PC-3 (cell line): ENCODE results near the gene PFDN4. TPM values are rescaled to one million over a fixed set of nuclear protein-coding genes. Genes with fewer than 3 reads are reported as not detected.

Experiments used
- ATAC-seq: fragments of 200-7000 bp; cut with Tn5 transposase; 2 replicates; pipeline ENCODE4 v1.9.1; 2020; ENCODE audit warnings: mild to moderate bottlenecking, moderate library complexity
- BruUV-seq: library from RNA; stranded (reverse); fragments of 400-500 nt; replicated peaks from 2 replicates; lab custom pipeline; 2021; lab: Mats Ljungman, UMichigan
- CTCF ChIA-PET: fragments of 300-600 bp; sonication (Branson Sonifier 250); formaldehyde crosslinking; loops from one replicate; lab custom pipeline; 2022; ENCODE audit warnings: antibody characterized with exemption; lab: Charles Lee
- POLR2A ChIA-PET: fragments of 300-600 bp; sonication (Branson Sonifier 250); formaldehyde crosslinking; loops from one replicate; lab custom pipeline; 2022; ENCODE audit warnings: antibody characterized with exemption; ENCODE audit not compliant: unreplicated experiment; lab: Charles Lee
- DNase-seq: peaks from one replicate; pipeline ENCODE4 v3.0.0-alpha.2; 2015
- H2AFZ ChIP-seq: fragments of 300-600 bp; sonication (generic); 2 replicates; pipeline ENCODE4 v1.6.0; 2016; ENCODE audit warnings: antibody characterized with exemption, low read length
- H3F3A ChIP-seq: fragments of 300-600 bp; sonication (generic); one replicate; pipeline ENCODE4 v1.6.0; 2017; ENCODE audit warnings: antibody characterized with exemption, low read length, control low read depth, mild to moderate bottlenecking; ENCODE audit not compliant: unreplicated experiment
- H3K27ac ChIP-seq: fragments of 300-600 bp; sonication (generic); 2 replicates; pipeline ENCODE4 v1.5.1; 2016; ENCODE audit warnings: mild to moderate bottlenecking, low read length
- H3K27me3 ChIP-seq: fragments of 300-600 bp; sonication (generic); 2 replicates; pipeline ENCODE4 v1.6.1; 2016; ENCODE audit warnings: low read length, mixed read lengths
- H3K36me3 ChIP-seq: fragments of 300-600 bp; sonication (generic); 2 replicates; pipeline ENCODE4 v1.6.1; 2016; ENCODE audit warnings: low read depth, mixed run types, low read length, mixed read lengths
- H3K4me1 ChIP-seq: fragments of 300-600 bp; sonication (generic); 2 replicates; pipeline ENCODE4 v1.5.1; 2016; ENCODE audit warnings: low read length; ENCODE audit not compliant: insufficient read depth
- H3K4me2 ChIP-seq: fragments of 300-600 bp; sonication (generic); 2 replicates; pipeline ENCODE4 v1.6.0; 2016; ENCODE audit warnings: low read length
- H3K4me3 ChIP-seq: fragments of 300-600 bp; sonication (generic); 2 replicates; pipeline ENCODE4 v1.5.1; 2016; ENCODE audit warnings: mild to moderate bottlenecking, low read length, mixed read lengths
- H3K79me2 ChIP-seq: fragments of 300-600 bp; sonication (generic); 2 replicates; pipeline ENCODE4 v1.6.1; 2017; ENCODE audit warnings: low read length, mixed read lengths
- H3K9ac ChIP-seq: fragments of 300-600 bp; sonication (generic); 2 replicates; pipeline ENCODE4 v1.6.0; 2016; ENCODE audit warnings: mild to moderate bottlenecking, low read length
- H3K9me2 ChIP-seq: fragments of 300-600 bp; sonication (generic); replicated peaks from 2 replicates; pipeline ENCODE4 v1.6.1; 2016; ENCODE audit warnings: mixed run types, low read length, mixed read lengths
- H3K9me3 ChIP-seq: fragments of 300-600 bp; sonication (generic); 2 replicates; pipeline ENCODE4 v1.6.1; 2016; ENCODE audit warnings: low read length, mixed read lengths
- H4K20me1 ChIP-seq: fragments of 300-600 bp; sonication (generic); 2 replicates; pipeline ENCODE4 v1.6.1; 2016; ENCODE audit warnings: low read length, mixed read lengths
- CTCF ChIP-seq: fragments of 300-600 bp; sonication (generic); conservative IDR thresholded peaks from 2 replicates; pipeline ENCODE4 v1.5.1; 2017; ENCODE audit warnings: antibody characterized with exemption, low read depth, mild to moderate bottlenecking, low read length
- EZH2 ChIP-seq: fragments of 300-600 bp; sonication (generic); IDR thresholded peaks from one replicate; pipeline ENCODE4 v1.6.1; 2017; ENCODE audit warnings: antibody characterized with exemption, mild to moderate bottlenecking, low read length; ENCODE audit not compliant: unreplicated experiment
- EZH2phosphoT487 ChIP-seq: fragments of 300-600 bp; sonication (generic); IDR thresholded peaks from 2 replicates; pipeline ENCODE4 v1.6.1; 2018; ENCODE audit warnings: mild to moderate bottlenecking, antibody characterized with exemption, low read length, borderline replicate concordance
- intact Hi-C: fragments of 100-400 bp; cut with micrococcal nuclease; formaldehyde crosslinking; loops from 2 replicates; pipeline ENCODE4 v1.9.0; 2023
- total RNA-seq: library from RNA; depleted of rRNA; stranded (reverse); fragments of >200 nt; gene quantifications from 2 replicates; pipeline ENCODE4 v1.2.3, GENCODE V29; 2014

The PFDN4 gene
- total RNA-seq, 1 experiment from 2014 or later = 122 TPM

GRCh38 chr20:54199283-54199682, 8.6 kb upstream of the PFDN4 start:
- Histone ChIP-seq H3K4me3 (no peak overlapping the region), H3K9ac (no peak overlapping the region), H3K9me3 (no peaks in the 10 kb centered on the region), H3K36me3 (no peaks in the 10 kb centered on the region), H3K4me2 (no peak overlapping the region), H3F3A (no peaks in the 10 kb centered on the region), H4K20me1 (no peaks in the 10 kb centered on the region), H2AFZ (no peak overlapping the region), H3K27ac (no peak overlapping the region), H3K79me2 (no peaks in the 10 kb centered on the region), H3K27me3 (no peaks in the 10 kb centered on the region), H3K9me2 (no peaks in the 10 kb centered on the region), H3K4me1 (peaks cover 18% of the 10 kb centered on the region)
- no TSS peak for BruUV-seq
- ATAC-seq = no peak
- POLR2A ChIA-PET = no interaction called here
- no peak for TF ChIP-seq EZH2
- no peak for TF ChIP-seq EZH2phosphoT487
- no peak for TF ChIP-seq CTCF
- CTCF ChIA-PET = interaction anchor here (0.5 to 1.4 kb wide), 6 partner anchors 8 to 484 kb away, joined by 3 to 6 read pairs (median 4); partner anchors contain the start of gene PFDN4
- intact Hi-C loops = loop anchor here (1.0 to 5.0 kb wide), 3 partner anchors 96 to 257 kb away; no protein-coding TSS in a partner anchor
- DNase-seq = no peak

DNA sequence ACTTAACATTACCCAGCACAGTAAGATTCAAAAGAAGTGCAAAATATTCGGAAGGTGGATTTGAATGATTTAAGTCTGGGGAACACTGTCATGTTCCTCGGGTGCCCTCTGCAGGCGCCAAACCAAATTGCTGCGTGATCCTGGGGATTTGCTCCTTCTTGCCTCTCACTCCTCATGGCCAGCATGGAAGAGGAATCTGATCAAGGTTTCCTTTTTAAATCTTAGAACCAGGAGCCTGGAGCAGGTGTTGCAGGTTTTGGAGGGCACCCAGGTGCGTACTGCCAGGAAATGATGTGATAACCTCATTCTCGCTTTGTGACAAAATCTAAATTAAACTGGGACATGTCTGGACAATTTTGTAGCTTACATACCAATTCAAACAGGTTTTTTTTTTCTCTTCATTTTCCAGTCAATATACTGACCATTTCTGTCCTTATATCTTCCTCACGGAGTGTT, 8.1 kb upstream of the PFDN4 start:
- ATAC-seq (peak; percentile 61), DNase-seq (peak; percentile 95)
- no peaks in the 10 kb centered on the region for H3F3A ChIP-seq
- no peak overlapping the region for H3K9ac ChIP-seq
- intact Hi-C loops = loop anchor here (1.0 to 10.0 kb wide), 4 partner anchors 96 to 625 kb away; no protein-coding TSS in a partner anchor
- no peak for TF ChIP-seq EZH2
- no peak for TF ChIP-seq EZH2phosphoT487
- TF ChIP-seq CTCF = peak; percentile 99
- H3K4me2 ChIP-seq = no peak overlapping the region
- ChIA-PET CTCF (interaction anchor here (0.5 to 1.4 kb wide), 10 partner anchors 8 to 484 kb away, joined by 3 to 8 read pairs (median 4); partner anchors contain the start of gene PFDN4), POLR2A (interaction anchor here (0.6 kb wide), 1 partner anchor 53 kb away, joined by 3 read pairs; no protein-coding TSS in a partner anchor)
- H4K20me1 ChIP-seq = no peaks in the 10 kb centered on the region
- no peak overlapping the region for H3K4me3 ChIP-seq
- no peaks in the 10 kb centered on the region for H3K79me2 ChIP-seq
- peaks cover 18% of the 10 kb centered on the region for H3K4me1 ChIP-seq
- no peak overlapping the region for H3K27ac ChIP-seq
- H3K27me3 ChIP-seq = no peaks in the 10 kb centered on the region
- no TSS peak for BruUV-seq
- no peak overlapping the region for H2AFZ ChIP-seq
- H3K9me3 ChIP-seq = no peaks in the 10 kb centered on the region
- no peaks in the 10 kb centered on the region for H3K9me2 ChIP-seq
- no peaks in the 10 kb centered on the region for H3K36me3 ChIP-seq
